Neural cell (in vitro differentiated cells): ENCODE data around the gene C2orf72. TPM values are rescaled to one million over a fixed set of nuclear protein-coding genes. Genes with fewer than 3 reads are reported as not detected.

ENCODE experiments used
- H2AFZ ChIP-seq: fragments of 200-600, 300-800 bp; sonication (generic), shearing (Covaris generic); 2 replicates; pipeline ENCODE4 v1.6.0; 2014; ENCODE audit warnings: low read depth, mild to moderate bottlenecking, antibody characterized with exemption, low read length, moderate library complexity
- H3F3A ChIP-seq: fragments of 200-600 bp; shearing (Covaris generic); 2 replicates; pipeline ENCODE4 v1.6.1; 2016; ENCODE audit warnings: mild to moderate bottlenecking, moderate library complexity, mixed read lengths, antibody characterized with exemption, low read length; ENCODE audit not compliant: insufficient read depth, poor library complexity, severe bottlenecking
- H3K27ac ChIP-seq: fragments of 200-600, 300-800 bp; sonication (generic), shearing (Covaris generic); 2 replicates; pipeline ENCODE4 v1.5.1; 2014; ENCODE audit warnings: mild to moderate bottlenecking, low read length, moderate library complexity
- H3K27me3 ChIP-seq: fragments of 300-800, 200-600 bp; sonication (generic), shearing (Covaris generic); 2 replicates; pipeline ENCODE4 v1.6.0; 2014; ENCODE audit warnings: mild to moderate bottlenecking, low read depth, low read length, moderate library complexity; ENCODE audit not compliant: insufficient read depth
- H3K36me3 ChIP-seq: fragments of 300-800, 200-600 bp; sonication (generic), shearing (Covaris generic); 2 replicates; pipeline ENCODE4 v1.5.1; 2014; ENCODE audit warnings: mild to moderate bottlenecking, antibody characterized with exemption, low read length, moderate library complexity; ENCODE audit not compliant: insufficient read depth
- H3K4me2 ChIP-seq: fragments of 300-800, 200-600 bp; sonication (generic), shearing (Covaris generic); 2 replicates; pipeline ENCODE4 v1.6.0; 2014; ENCODE audit warnings: mild to moderate bottlenecking, low read length
- H3K4me3 ChIP-seq: fragments of 300-800, 200-600 bp; sonication (generic), shearing (Covaris generic); 2 replicates; pipeline ENCODE4 v1.5.1; 2014; ENCODE audit warnings: mild to moderate bottlenecking, low read length, moderate library complexity
- H3K79me2 ChIP-seq: fragments of 200-600 bp; shearing (Covaris generic); replicated peaks from 2 replicates; pipeline ENCODE4 v1.6.0; 2014; ENCODE audit warnings: mild to moderate bottlenecking, low read length, moderate library complexity; ENCODE audit not compliant: insufficient read depth
- H3K9ac ChIP-seq: fragments of 300-800, 200-600 bp; sonication (generic), shearing (Covaris generic); 2 replicates; pipeline ENCODE4 v1.6.1; 2016; ENCODE audit warnings: mild to moderate bottlenecking, low read length, mixed read lengths
- H3K9me2 ChIP-seq: fragments of 200-600 bp; shearing (Covaris generic); 2 replicates; pipeline ENCODE4 v1.6.1; 2016; ENCODE audit warnings: mild to moderate bottlenecking, low read length, mixed read lengths; ENCODE audit not compliant: insufficient read depth
- H3K9me3 ChIP-seq: fragments of 200-600, 300-800 bp; sonication (generic), shearing (Covaris generic); 2 replicates; pipeline ENCODE4 v1.6.1; 2016; ENCODE audit warnings: mild to moderate bottlenecking, mixed run types, low read length, moderate library complexity, mixed read lengths
- H4K20me1 ChIP-seq: fragments of 200-600 bp; shearing (Covaris generic); 2 replicates; pipeline ENCODE4 v1.6.1; 2016; ENCODE audit warnings: mild to moderate bottlenecking, mixed run types; ENCODE audit not compliant: insufficient read depth
- EP300 ChIP-seq: fragments of 450-650 bp; conservative IDR thresholded peaks from 2 replicates; pipeline ENCODE4 v1.6.1; 2014; ENCODE audit warnings: antibody characterized with exemption, mild to moderate bottlenecking, moderate library complexity; ENCODE audit not compliant: poor library complexity, severe bottlenecking
- EZH2 ChIP-seq: fragments of 200-600, 300-800 bp; shearing (Covaris generic), sonication (generic); IDR thresholded peaks from 2 replicates; pipeline ENCODE4 v1.6.1; 2014; ENCODE audit warnings: antibody characterized with exemption, low read length, borderline replicate concordance, mild to moderate bottlenecking; ENCODE audit not compliant: insufficient read depth, poor library complexity, severe bottlenecking
- POLR2AphosphoS5 ChIP-seq: IDR thresholded peaks from 2 replicates; pipeline ENCODE4 v1.6.1; 2012
- RAD21 ChIP-seq: fragments of 450-650 bp; conservative IDR thresholded peaks from 2 replicates; pipeline ENCODE4 v1.6.1; 2014; ENCODE audit warnings: antibody characterized with exemption, mild to moderate bottlenecking, moderate library complexity
- TAF1 ChIP-seq: IDR thresholded peaks from 2 replicates; pipeline ENCODE4 v1.6.1; 2012; ENCODE audit warnings: low read depth
- polyA plus RNA-seq: library from polyadenylated mRNA; depleted of rRNA; stranded (reverse); fragments of >200 nt; gene quantifications from 2 replicates; pipeline ENCODE4 v1.2.3, GENCODE V29; 2014
- TF ChIP-seq, protein P1 (sequence below): IDR thresholded peaks from 2 replicates; pipeline ENCODE4 v1.6.1; 2012; ENCODE audit warnings: borderline replicate concordance
- TF ChIP-seq, protein P2 (sequence below): fragments of 450-650 bp; IDR thresholded peaks from 2 replicates; pipeline ENCODE4 v1.5.1; 2014; ENCODE audit warnings: antibody characterized with exemption, mild to moderate bottlenecking, moderate library complexity; ENCODE audit not compliant: poor library complexity, severe bottlenecking

C2orf72 gene
- polyA plus RNA-seq, 1 donor from 2014 or later, result 37.7 TPM

- no peaks in the 10 kb centered on the region for H3K27me3 ChIP-seq
These were observed 45.7 kb upstream of the C2orf72 start for GRCh38 chr2:230991598-230991997.

DNA sequence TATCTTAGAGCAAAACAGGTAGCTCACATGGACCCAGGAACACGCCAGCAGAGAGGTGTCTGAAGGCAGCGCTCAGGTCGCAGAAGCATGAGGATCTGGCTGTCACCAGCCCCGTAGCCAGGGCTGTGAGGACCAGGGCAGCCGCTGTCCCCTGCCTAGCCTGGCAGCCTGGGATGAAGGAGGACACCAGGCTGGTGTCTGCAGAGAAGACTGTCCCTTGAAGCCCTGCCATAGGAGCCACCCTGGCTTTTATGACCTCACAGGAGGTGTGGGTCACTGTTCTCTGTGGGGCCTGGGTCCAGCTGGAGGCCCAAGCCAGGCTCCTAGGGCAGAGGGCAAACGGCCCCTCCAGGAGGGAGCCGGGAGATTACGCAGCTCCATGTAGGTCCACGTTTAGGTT, 41.5 kb upstream of the C2orf72 start, which contains the start of gene SPATA3:
TSS of gene SPATA3 (plus strand) at position 301 of the 400 bp plus-strand sequence. CDS start 113 bp downstream, outside the sequence.
- H4K20me1 ChIP-seq, result no peaks in the 10 kb centered on the region
- H3F3A ChIP-seq, result no peaks in the 10 kb centered on the region
- no peak within 1 kb of the TSS for H3K4me3 ChIP-seq
- no peak within 1 kb of the TSS for H3K27ac ChIP-seq
- H3K9ac ChIP-seq, result no peak within 1 kb of the TSS
- no peak within 1 kb of the TSS for H2AFZ ChIP-seq
- no peaks in the 10 kb centered on the region for H3K9me2 ChIP-seq
- H3K36me3 ChIP-seq, result no peaks in the 10 kb centered on the region
- TF ChIP-seq EP300 (no peak), TAF1 (no peak), EZH2 (no peak)
- TF ChIP-seq, protein P1, sequence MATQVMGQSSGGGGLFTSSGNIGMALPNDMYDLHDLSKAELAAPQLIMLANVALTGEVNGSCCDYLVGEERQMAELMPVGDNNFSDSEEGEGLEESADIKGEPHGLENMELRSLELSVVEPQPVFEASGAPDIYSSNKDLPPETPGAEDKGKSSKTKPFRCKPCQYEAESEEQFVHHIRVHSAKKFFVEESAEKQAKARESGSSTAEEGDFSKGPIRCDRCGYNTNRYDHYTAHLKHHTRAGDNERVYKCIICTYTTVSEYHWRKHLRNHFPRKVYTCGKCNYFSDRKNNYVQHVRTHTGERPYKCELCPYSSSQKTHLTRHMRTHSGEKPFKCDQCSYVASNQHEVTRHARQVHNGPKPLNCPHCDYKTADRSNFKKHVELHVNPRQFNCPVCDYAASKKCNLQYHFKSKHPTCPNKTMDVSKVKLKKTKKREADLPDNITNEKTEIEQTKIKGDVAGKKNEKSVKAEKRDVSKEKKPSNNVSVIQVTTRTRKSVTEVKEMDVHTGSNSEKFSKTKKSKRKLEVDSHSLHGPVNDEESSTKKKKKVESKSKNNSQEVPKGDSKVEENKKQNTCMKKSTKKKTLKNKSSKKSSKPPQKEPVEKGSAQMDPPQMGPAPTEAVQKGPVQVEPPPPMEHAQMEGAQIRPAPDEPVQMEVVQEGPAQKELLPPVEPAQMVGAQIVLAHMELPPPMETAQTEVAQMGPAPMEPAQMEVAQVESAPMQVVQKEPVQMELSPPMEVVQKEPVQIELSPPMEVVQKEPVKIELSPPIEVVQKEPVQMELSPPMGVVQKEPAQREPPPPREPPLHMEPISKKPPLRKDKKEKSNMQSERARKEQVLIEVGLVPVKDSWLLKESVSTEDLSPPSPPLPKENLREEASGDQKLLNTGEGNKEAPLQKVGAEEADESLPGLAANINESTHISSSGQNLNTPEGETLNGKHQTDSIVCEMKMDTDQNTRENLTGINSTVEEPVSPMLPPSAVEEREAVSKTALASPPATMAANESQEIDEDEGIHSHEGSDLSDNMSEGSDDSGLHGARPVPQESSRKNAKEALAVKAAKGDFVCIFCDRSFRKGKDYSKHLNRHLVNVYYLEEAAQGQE, result no peak
- H3K79me2 ChIP-seq, result no peaks in the 10 kb centered on the region
- H3K9me3 ChIP-seq, result no peaks in the 10 kb centered on the region
- no peak within 1 kb of the TSS for H3K4me2 ChIP-seq
- H3K27me3 ChIP-seq, result no peaks in the 10 kb centered on the region

More at GRCh38 chr2:230991598-230991997, 45.7 kb upstream of the C2orf72 start:
- no peaks in the 10 kb centered on the region for H3K79me2 ChIP-seq
- H3K4me2 ChIP-seq, result no peak overlapping the region
- no peak overlapping the region for H3K9ac ChIP-seq
- no peaks in the 10 kb centered on the region for H3K36me3 ChIP-seq
- no peak overlapping the region for H3K27ac ChIP-seq
- H3F3A ChIP-seq, result no peaks in the 10 kb centered on the region
- no peak overlapping the region for H3K4me3 ChIP-seq
- H3K9me3 ChIP-seq, result no peaks in the 10 kb centered on the region
- H3K9me2 ChIP-seq, result no peaks in the 10 kb centered on the region
- H2AFZ ChIP-seq, result no peak overlapping the region
- no peak for TF ChIP-seq TAF1
- no peak for TF ChIP-seq EP300
- TF ChIP-seq, protein P2, sequence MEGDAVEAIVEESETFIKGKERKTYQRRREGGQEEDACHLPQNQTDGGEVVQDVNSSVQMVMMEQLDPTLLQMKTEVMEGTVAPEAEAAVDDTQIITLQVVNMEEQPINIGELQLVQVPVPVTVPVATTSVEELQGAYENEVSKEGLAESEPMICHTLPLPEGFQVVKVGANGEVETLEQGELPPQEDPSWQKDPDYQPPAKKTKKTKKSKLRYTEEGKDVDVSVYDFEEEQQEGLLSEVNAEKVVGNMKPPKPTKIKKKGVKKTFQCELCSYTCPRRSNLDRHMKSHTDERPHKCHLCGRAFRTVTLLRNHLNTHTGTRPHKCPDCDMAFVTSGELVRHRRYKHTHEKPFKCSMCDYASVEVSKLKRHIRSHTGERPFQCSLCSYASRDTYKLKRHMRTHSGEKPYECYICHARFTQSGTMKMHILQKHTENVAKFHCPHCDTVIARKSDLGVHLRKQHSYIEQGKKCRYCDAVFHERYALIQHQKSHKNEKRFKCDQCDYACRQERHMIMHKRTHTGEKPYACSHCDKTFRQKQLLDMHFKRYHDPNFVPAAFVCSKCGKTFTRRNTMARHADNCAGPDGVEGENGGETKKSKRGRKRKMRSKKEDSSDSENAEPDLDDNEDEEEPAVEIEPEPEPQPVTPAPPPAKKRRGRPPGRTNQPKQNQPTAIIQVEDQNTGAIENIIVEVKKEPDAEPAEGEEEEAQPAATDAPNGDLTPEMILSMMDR, result no peak
- no peak for TF ChIP-seq POLR2AphosphoS5
- no peak for TF ChIP-seq RAD21
- TF ChIP-seq, protein P1, result no peak
- H4K20me1 ChIP-seq, result no peaks in the 10 kb centered on the region
